Bone marrow (tissue), 2 donors: ENCODE measurements around the gene CCR2.
"Not testable (repeated sequence)": the region's sequence is repeated elsewhere in the genome, so short reads cannot be mapped to it uniquely, and the experiment has no call there.

Experiments used
- DNase-seq, 2 donors: peaks; one replicate each; lab custom pipeline; 2025; lab: John Stamatoyannopoulos, UW

CCR2 gene

DNA sequence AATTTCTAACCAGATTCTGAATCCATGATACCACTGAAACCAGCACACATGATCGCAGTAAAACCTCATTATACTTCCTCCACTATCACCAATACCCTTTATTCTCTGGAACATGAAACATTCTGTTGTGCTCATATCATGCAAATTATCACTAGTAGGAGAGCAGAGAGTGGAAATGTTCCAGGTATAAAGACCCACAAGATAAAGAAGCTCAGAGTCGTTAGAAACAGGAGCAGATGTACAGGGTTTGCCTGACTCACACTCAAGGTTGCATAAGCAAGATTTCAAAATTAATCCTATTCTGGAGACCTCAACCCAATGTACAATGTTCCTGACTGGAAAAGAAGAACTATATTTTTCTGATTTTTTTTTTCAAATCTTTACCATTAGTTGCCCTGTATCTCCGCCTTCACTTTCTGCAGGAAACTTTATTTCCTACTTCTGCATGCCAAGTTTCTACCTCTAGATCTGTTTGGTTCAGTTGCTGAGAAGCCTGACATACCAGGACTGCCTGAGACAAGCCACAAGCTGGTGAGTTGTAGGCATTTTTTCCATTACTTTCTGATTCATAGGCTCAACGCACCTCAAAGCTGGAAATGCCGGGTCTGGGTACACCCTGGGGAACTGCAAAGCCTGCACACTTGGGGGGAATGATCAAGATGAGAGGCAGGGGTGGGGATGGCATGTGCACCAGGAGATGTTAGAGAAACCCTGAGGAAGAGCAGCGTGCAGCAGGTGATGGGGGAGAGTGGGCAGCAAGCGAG lies at the start of gene CCR2:
Gene CCR2, plus strand, starts transcription at position 465 of the 764 bp plus-strand sequence. CDS start 3,417 bp downstream, outside the sequence.
- peak in 1 of 2 donors; percentile 57 for DNase-seq

DNA sequence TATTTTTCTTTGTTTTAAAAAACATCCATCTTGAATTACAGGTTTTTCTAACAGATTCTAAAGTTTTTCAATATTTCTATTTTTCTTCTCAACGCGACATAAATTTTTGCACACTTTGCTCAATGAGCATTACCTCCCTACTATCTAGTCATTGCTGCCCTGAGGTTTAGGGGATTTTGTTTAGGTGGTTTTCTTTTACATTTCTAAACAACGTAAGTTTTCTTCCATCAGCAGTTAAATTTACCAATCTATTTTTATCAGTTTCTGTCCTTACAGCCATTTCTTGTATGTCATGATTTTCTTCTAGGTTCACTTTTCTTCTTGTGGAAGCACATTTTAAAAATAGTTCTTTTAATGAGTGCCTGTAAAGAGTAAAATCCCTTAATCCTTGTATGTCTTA lies 49.2 kb upstream of the CCR2 start:
- DNase-seq = no peak

DNA sequence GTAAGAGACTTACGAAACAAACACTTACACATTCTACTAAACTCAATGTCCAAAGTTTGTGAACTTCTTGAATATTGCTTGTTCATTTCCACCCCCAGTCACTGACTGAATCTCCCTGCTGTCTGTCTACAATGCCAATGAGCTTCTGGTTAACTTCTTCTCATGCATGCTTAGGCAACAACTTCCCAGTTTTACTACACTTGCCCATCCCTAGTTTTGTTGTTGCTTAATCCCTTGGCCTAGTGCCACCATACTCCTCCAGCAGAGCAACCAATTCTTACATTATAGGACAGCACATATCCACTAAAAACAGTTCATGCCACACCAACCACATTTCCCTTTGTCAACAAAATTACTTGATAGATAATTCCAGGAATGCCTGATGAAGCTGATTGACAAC lies 40.9 kb upstream of the CCR2 start:
- DNase-seq = peak in 1 of 2 donors; percentile 64

DNA sequence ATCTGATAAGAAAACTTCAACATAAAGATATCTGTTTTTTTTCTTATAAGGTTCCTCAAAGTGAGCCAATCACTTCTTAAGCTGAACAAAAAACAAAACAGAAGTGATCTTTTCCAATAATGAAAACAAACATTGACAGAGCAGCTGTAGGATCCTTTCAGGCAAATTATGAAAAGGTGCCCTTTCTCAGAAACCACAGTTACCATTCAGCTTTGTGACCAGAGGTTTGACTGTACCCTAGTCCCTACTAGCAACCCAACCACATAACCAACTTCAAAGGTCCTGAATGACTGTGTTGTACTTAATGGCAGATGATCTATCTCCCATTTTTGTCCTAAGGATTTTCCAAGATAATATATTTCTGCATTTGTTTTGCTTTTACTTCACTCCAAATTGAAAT lies 39.4 kb upstream of the CCR2 start:
- no peak for DNase-seq

DNA sequence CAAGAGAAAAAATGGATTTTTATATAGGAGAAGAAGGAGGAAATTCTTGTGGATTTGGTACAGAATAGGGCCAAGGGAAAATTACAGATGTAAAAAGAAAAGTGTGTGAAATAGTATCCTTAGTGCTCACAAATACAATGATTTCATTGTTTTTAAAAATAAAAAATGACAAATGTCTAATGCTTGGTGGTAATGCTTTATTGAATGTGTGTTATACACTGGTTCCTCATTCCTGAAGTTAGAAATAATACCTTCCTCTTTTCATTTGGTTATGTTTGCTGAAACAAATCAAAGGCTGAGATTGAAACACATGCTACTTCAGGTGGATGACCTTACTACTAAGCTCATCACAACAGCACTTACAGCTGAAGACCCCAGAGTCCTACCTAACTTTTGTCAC lies 37.7 kb upstream of the CCR2 start:
- no peak for DNase-seq

DNA sequence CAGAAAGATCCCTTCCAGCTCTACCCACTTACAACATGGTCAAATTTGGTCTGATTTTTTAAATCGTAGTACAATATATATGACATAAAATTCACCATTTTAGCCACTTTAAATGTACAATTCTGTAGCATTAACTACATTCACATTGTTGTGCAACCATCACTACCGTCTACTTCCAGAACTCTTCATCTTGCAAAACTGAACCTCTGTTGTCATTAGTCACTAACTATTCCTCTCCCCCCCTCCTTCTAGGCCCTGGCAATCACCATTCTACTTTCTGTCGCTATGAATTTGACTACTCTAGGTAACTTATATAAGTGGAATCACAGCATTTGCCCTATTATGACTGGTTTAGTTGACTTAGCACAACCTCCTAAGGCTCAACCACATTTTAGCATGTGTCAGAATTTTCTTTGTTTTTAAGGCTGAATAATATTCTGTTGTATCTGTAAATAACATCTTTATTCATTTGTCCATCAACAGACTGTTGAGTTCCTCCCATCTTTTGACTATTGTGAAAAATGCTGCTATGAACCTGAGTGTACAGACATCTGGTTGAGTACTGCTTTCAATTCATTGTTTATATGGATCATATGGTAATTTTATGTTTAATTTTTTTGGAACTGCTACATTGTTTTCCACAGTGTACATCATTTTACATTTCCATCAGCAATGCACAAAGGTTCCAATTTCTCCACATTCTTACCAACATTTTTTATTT lies 35.5 kb upstream of the CCR2 start:
- DNase-seq = no peak

DNA sequence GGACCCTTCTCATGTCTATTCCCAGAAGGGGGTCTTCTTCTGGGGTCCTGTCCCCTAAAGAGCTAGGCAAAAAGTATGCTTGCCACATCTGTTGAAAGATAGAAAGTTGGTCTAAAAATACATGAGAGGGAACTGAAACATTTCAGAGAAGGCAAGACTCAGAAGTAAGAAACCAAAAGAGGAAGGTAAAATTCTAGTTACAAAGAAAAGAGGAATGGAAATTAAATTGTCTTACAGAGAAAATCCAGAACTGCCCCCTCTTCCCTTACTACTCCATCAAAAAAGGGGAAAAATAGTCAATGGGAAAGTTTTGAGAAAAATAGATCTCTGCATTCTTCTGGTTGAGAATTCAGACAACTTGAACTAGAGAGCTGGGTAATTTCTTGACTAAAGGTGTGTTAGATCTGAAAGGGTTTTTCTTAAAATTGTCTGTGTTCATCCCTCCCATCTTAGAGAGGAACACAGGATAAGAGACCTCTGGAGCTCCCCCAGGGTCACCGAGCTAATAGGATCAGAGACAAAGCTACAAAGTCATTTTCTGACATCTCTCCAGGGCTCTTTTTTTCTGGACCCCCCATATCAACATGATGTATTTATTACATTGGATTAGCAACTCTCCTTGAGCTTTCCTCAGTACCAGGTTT lies 32.3 kb upstream of the CCR2 start:
- peak in 1 of 2 donors; percentile 41 for DNase-seq

DNA sequence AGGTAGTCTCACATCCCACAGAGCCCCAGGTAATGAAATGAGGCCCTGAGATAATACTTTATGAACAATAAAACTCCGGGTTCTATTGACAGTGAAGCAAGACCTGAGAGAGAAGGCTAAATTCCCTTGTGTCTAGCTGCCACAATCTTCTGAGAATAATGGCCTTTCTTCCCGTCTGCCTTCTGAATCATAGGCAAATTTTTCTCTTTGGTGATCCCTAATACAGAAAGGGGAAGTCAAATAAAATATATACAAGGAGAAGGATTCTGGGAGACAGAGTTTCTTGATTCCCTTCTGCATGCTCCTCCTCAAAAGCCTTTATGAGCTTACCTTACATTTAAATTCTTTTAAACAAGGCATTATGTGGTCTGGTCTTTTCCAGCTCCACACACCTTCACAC lies 29.9 kb upstream of the CCR2 start:
- DNase-seq = no peak

DNA sequence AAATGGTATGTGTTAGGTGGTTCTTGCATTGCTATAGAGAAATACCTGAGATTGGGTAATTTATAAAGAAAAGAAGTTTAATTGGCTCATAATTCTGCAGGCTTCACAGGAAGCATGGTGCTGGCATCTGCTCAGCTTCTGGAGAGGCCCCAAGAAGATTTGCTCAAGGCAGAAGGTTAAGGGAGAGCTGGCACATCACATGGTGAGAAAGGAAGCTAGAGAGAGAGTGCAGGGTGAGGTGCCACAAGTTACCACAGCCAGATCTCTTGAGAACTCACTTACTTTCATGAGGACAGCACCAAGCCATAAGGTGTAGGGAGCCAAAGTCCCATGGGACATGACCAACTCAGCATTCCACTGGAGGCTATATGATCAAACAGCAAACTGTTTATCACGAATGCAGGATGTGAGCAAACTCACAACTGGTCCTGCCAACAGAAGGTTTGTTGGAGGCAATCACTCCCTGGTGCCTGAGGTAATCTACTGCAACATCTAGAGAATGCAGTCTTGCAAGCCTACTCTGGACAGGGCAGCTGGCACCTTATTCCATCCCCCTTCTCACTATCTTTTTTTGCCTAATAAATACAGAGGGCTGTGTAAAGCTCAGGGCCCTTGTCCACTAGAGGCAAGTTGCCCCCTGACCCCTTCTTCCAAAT lies 28.1 kb upstream of the CCR2 start:
- no peak for DNase-seq

DNA sequence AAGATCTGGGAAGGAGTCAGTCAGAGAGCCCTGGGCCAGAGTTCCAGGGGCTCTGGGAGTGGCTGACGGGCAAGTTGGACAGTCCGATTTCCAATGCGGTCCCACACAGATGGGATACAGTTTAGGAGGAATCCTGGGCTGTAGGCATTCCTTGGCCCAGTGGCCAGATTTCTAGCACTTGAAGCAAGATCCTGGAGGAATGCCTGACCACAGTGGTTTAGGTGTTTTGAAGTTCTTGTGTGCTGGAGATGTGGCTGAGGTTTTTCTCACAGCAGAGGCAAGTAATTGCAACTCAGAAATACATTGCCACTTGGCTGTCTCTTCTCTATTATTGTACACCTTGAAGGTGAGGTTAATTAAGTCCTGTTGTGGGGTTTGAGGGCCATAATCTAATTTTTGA lies 23.2 kb upstream of the CCR2 start:
- DNase-seq = not testable (repeated sequence)

DNA sequence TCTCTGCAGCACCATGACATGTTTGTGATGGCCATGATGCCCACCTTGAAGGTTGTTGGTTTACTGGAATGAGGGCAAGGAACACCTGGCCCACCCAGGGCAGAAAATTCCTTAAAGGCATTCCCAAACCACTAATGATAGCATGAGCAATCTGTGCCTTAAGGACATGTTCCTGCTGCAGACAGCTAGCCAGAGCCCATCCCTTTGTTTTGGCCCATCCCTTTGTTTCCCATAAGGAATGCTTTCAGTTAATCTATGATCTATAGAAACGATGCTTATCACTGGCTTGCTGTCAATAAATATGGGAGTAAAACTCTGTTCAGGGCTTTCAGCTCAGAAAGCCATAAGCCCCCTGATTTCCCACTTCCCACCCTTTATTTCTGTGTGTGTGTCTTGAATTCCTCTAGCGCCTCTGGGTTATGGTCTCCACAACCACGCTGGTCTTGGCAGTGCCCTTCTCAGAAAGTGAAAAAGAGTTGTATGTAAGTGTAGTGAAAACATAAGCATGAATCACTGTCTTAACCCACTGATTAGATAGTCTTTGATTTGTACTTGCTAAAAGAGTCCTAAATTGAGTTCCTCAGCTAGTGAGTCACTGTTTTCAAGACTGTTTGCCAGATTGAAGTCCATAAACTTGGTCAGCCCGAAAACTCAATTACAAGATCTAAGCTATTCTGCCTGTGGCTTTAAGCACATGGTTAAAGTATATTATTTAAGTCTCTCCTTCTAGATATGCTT lies 19.0 kb upstream of the CCR2 start:
- no peak for DNase-seq

DNA sequence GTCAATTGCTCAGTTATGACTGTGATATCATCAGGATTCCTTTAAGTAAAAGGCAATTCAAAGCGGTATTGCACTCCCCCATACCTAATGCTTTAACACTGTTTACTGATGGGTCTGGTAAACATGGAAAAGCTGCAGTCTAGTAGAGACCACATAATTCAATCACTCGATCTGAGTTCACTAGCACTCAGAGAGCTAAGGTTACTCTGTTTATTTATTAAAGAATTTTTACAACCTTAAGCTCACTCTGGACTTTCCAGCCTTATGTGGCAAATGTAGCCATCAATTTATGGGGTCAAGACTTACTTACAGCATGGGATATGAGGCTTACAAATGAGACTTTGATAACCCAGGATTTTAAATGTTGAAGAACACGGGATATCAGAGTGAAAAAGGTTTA lies 18.4 kb upstream of the CCR2 start:
- no peak for DNase-seq

DNA sequence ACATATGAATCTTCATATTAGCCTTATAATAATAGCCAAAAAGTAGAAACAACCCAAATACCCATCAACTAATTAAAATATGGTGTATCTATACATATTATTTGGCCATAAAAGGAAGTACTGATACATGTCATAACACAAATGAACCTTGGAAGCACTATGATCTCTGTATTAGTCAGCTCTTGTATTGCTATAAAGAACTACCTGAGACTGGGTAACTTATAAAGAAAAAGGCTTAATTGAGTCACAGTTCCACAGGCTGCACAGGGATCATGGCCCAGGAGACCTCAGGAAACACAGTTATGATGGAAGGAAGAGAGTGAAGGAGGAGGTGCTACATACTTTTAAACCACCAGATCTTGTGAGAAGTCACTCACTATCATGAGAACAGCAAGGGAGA lies 16.0 kb upstream of the CCR2 start:
- DNase-seq = no peak

DNA sequence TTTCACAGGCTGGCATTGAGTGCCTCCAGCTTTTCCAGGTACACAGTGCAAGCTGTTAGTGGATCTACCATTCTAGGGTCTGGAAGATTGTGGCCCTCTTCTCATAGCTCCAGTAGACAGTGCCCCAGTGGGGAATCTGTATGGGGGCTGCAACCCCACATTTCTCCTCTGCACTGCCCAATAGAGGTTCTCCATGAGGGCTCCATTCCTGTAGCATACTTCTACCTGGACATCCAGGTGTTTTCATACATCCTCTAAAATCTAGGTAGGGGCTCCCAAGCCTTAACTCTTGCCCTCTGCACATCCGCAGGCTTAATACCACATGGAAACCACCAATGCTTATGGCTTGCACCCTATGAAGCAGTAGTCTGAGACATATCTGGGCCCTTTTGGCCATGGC lies 15.1 kb upstream of the CCR2 start:
- DNase-seq = no peak

DNA sequence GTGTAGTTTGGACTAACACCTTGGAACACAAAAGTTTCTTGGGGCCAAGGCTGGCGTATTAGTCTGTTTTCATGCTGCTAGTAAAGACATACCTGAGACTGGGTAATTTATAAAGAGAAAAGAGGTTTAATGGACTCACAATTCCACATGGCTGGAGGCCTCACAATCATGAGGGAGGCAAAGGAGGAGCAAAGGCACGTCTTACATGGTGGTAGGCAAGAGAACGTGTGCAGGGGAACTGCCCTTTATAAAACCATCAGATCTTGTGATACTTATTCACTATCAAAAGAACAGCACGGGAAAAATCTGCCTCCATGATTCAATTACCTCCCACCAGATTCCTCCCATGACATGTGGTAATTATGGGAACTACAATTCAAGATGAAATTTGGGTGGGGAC lies 9.4 kb upstream of the CCR2 start:
- DNase-seq = no peak

DNA sequence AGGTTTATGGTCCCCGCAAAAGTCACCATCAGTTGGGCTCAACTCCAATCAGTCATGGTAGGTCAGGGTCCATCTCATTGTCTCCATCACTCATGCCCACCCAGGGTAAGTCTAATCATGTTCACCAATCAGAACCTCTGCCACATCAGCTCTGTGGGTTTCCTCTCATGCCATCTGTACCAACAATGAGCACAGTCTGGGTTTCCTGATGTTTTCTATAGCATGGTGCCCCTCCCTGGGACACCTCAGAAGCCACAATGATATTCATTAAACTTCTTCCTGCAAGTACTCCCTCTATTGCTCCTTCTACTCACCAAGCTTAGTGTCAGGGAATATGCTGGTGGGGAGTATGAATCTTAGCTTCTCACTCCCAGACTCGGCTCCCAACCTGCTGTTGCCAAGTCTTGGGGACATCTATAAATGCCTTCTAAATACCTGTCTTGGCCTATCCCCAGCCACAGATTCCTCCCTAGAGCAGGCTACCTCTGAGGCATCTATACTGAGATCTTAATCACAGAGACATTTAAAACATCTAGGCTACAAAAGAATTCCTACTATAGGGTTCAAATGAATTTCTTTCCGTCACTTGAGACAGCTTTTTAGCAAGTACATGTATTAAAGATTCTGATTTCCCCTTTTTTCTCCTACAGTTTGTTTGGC lies 5.0 kb upstream of the CCR2 start:
- DNase-seq = peak in 1 of 2 donors; percentile 46

DNA sequence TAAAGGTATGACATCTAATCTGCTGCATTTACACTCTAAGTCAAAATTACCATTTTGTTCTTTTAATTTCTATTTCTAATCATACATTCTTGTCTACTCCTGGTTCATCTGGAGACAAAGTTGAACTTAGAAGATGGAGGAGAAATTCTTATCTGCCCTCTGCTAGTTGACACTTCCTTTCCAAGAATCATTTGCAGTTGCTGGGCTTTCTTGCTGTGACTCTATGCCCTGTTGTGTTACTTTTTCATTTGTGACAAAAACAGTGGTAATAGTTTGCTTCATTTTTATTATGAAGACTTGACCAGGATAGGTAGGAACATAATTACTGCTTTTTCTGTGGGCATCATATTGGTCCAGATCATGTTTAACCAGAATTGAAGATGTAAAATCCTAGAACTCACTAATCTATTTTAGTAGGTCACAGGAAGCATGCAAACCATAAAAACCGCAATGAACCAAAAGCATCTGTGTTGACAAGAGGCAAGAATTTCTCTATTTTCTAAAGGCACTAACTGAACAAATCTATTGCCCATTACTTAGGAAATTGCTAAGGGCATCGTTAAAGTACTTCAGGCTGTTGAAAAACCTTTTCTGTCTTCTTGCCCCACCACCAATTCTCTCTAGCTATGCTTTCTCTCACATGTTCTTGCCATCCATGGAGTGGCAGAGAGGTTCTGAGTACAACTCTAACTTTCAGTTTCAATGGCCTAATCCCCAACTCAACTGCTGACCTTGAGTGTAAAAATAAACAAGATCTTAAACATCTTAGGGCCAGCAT lies 4.2 kb upstream of the CCR2 start:
- DNase-seq = peak in 1 of 2 donors; percentile 47

DNA sequence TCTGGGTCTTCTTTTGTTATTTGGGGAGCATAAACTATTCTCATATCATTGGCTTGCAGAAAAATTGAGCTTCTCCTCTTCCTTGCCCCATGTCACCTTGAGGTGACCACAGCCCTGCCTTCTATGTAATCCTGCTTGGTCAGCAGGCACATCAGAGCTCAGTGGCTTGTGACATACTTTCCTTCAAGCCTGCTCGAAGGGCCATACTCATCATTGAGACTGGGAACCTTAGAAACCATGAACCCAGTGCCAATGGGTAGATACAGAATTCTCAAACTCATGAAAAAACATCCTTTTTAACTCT lies 3.7 kb upstream of the CCR2 start:
- DNase-seq = no peak

DNA sequence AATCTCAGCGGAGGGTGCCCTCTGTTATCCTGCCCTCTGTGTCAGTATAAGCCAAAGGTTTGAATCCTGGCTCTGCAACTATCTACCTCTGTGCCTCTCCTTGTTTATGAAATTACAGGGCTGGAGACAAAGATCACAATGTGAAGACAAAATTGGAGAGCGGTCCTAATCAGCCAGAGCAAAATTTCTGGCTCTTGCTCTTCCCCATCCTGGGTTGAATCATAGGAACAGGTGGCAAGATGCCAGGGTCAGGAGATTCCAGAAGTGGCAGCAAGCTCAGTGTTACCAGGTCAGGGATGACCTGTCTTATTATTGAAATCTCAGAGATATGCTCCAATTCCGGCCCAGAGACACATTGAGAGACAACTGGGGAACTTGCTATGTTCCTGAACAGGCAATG lies 2.3 kb upstream of the CCR2 start:
- no peak for DNase-seq

DNA sequence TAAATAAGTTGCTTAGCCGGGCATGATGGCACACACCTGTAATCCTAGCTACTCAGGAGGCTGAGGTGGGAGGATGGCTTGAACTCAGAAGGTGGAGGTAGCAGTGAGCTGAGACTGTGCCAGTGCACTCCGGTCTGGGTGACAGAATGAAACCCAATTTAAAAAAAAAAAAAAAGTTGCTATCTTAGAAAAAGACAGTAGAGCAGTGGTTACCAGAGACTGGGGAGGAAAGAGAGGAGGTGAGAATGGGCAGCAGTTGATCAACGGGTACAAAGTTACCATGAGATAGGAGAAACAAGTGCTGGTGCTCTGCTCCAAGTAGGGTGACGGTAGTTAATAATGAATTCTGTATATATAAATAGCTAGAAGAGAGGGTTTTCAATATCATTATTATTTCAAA lies 821 bp upstream of the CCR2 start:
- no peak for DNase-seq

DNA sequence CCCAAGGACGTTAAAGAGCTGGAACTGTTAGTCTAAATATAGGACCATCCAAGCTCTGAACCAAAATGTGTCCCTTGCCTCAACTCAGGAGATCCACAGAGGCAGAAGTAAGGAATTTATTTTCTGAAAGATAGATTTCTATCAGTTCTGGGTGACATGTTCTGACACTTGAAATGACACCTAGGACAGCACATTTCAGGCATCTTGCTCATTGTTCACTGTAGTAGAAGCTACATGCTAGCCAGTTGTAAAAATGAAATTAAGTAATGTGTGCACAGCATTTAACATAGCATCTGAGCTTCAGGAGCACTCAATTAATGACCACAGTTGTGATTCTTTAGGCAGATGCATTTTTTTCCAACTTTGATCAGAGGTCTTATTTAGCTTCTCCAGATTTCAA lies 567 bp downstream of the CCR2 start:
- no peak for DNase-seq
